Measurements from ENCODE around the gene ERCC4. TPM values are rescaled to one million over a fixed set of nuclear protein-coding genes. Genes with fewer than 3 reads are reported as not detected.
"Not testable (repeated sequence)": the region's sequence is repeated elsewhere in the genome, so short reads cannot be mapped to it uniquely, and the experiment has no call there.

The ERCC4 gene
- total RNA-seq, 1 experiment from 2014 or later, result 18.8 TPM

- DNase-seq (ENCODE audit: low spot score), result no peak
- POLR2A ChIA-PET (ENCODE audit: low non-redundant PET), result no interaction called here
- CTCF ChIA-PET, result no interaction called here
- no peak for TF ChIP-seq EZH2 (IDR thresholded peaks at IDR 0.05; ENCODE audit: borderline replicate concordance, low read depth, low read length, poor library complexity, severe bottlenecking)
- no peak for TF ChIP-seq CTCF (conservative IDR thresholded peaks at IDR 0.05; ENCODE audit: low read depth, low read length)
- Histone ChIP-seq H3K27me3 (replicated peaks; ENCODE audit: insufficient read depth, low read depth, low read length, poor library complexity) (peaks cover 21% of the 10 kb centered on the region), H3K27ac (ENCODE audit: low read depth, low read length, poor library complexity, severe bottlenecking) (no peak overlapping the region), H3K4me3 (ENCODE audit: low read depth, low read length, poor library complexity, severe bottlenecking) (no peak overlapping the region), H3K4me1 (ENCODE audit: insufficient read depth, low read length, poor library complexity, severe bottlenecking) (no peaks in the 10 kb centered on the region), H3K9me3 (ENCODE audit: low read depth, low read length, poor library complexity, severe bottlenecking) (no peaks in the 10 kb centered on the region), H3K36me3 (ENCODE audit: insufficient read depth, low read length, poor library complexity, severe bottlenecking) (no peaks in the 10 kb centered on the region)
- no TSS peak for BruUV-seq (replicated peaks)
- intact Hi-C loops (cut with micrococcal nuclease; ENCODE audit: unreplicated experiment), result no loop called here
These were observed 33.3 kb upstream of the ERCC4 start for GRCh38 chr16:13886608-13887007.

- POLR2A ChIA-PET (ENCODE audit: low non-redundant PET); intact Hi-C loops (cut with micrococcal nuclease; ENCODE audit: unreplicated experiment); H3K27ac ChIP-seq (ENCODE audit: low read depth, low read length, poor library complexity, severe bottlenecking); DNase-seq (ENCODE audit: low spot score); BruUV-seq (replicated peaks); H3K4me3 ChIP-seq (ENCODE audit: low read depth, low read length, poor library complexity, severe bottlenecking); H3K4me1 ChIP-seq (ENCODE audit: insufficient read depth, low read length, poor library complexity, severe bottlenecking); H3K9me3 ChIP-seq (ENCODE audit: low read depth, low read length, poor library complexity, severe bottlenecking); CTCF ChIA-PET; H3K36me3 ChIP-seq (ENCODE audit: insufficient read depth, low read length, poor library complexity, severe bottlenecking): not testable (repeated sequence)
- peaks cover 31% of the 10 kb centered on the region for H3K27me3 ChIP-seq (replicated peaks; ENCODE audit: insufficient read depth, low read depth, low read length, poor library complexity)
These were observed 30.6 kb upstream of the ERCC4 start for GRCh38 chr16:13889323-13889722.

- ChIA-PET POLR2A (ENCODE audit: low non-redundant PET) (no interaction called here), CTCF (no interaction called here)
- no peak for DNase-seq (ENCODE audit: low spot score)
- Histone ChIP-seq H3K36me3 (ENCODE audit: insufficient read depth, low read length, poor library complexity, severe bottlenecking) (no peaks in the 10 kb centered on the region), H3K9me3 (ENCODE audit: low read depth, low read length, poor library complexity, severe bottlenecking) (no peaks in the 10 kb centered on the region), H3K4me3 (ENCODE audit: low read depth, low read length, poor library complexity, severe bottlenecking) (no peak overlapping the region), H3K4me1 (ENCODE audit: insufficient read depth, low read length, poor library complexity, severe bottlenecking) (no peaks in the 10 kb centered on the region), H3K27me3 (replicated peaks; ENCODE audit: insufficient read depth, low read depth, low read length, poor library complexity) (peaks cover 37% of the 10 kb centered on the region), H3K27ac (ENCODE audit: low read depth, low read length, poor library complexity, severe bottlenecking) (no peak overlapping the region)
- intact Hi-C loops (cut with micrococcal nuclease; ENCODE audit: unreplicated experiment), result no loop called here
- no TSS peak for BruUV-seq (replicated peaks)
- no peak for TF ChIP-seq CTCF (conservative IDR thresholded peaks at IDR 0.05; ENCODE audit: low read depth, low read length)
- TF ChIP-seq EZH2 (IDR thresholded peaks at IDR 0.05; ENCODE audit: borderline replicate concordance, low read depth, low read length, poor library complexity, severe bottlenecking), result no peak
These were observed 27.7 kb upstream of the ERCC4 start for GRCh38 chr16:13892301-13892700.

GRCh38 chr16:13895516-13895915 lies 24.4 kb upstream of the ERCC4 start:
- CTCF ChIA-PET, result no interaction called here
- intact Hi-C loops (cut with micrococcal nuclease; ENCODE audit: unreplicated experiment), result no loop called here

More at GRCh38 chr16:13895516-13895915, 24.4 kb upstream of the ERCC4 start:
- Histone ChIP-seq H3K27me3 (replicated peaks; ENCODE audit: insufficient read depth, low read depth, low read length, poor library complexity) (peaks cover 25% of the 10 kb centered on the region), H3K9me3 (ENCODE audit: low read depth, low read length, poor library complexity, severe bottlenecking) (no peaks in the 10 kb centered on the region), H3K36me3 (ENCODE audit: insufficient read depth, low read length, poor library complexity, severe bottlenecking) (no peaks in the 10 kb centered on the region), H3K4me1 (ENCODE audit: insufficient read depth, low read length, poor library complexity, severe bottlenecking) (no peaks in the 10 kb centered on the region), H3K27ac (ENCODE audit: low read depth, low read length, poor library complexity, severe bottlenecking) (no peak overlapping the region), H3K4me3 (ENCODE audit: low read depth, low read length, poor library complexity, severe bottlenecking) (no peak overlapping the region)
- TF ChIP-seq EZH2 (IDR thresholded peaks at IDR 0.05; ENCODE audit: borderline replicate concordance, low read depth, low read length, poor library complexity, severe bottlenecking) (no peak), CTCF (conservative IDR thresholded peaks at IDR 0.05; ENCODE audit: low read depth, low read length) (no peak)
- POLR2A ChIA-PET (ENCODE audit: low non-redundant PET), result interaction anchor here (0.6 kb wide), 1 partner anchor 32 kb away, joined by 9 read pairs; no protein-coding TSS in a partner anchor
- no TSS peak for BruUV-seq (replicated peaks)
- no peak for DNase-seq (ENCODE audit: low spot score)

Data from A673 (cell line).